ENCODE results near the gene GFOD1.

DNA sequence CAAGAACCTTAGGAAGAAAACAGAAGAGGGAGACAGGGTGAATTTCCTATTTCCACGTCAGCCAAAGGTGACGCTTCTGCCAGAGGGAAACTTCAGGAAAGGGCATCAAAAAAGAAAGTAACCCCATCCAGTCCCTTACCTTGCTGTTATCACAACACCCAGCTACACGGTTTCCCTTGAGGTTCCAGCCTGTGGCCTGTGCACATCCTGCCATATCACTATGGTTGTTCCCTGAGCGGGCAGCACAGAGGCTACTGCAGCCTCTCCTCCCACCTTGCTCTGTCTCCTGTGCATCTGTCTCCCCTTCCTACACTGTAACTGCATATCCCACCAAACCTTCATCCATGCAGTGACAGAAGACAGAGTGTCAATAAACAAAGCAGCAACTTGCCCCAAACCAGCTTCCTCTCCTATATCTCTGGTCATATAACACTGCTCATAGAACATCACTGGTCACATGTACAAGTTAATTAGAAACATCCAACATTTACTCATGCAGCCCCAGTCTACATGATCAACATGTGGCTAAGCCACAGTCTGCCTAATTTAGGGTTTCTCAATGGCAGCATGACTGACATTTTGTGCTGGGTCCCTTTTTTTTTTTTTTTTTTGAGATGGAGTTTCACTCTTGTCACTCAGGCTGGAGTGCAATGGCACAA is 54.7 kb downstream of the GFOD1 start:
- TF ChIP-seq POLR2AphosphoS5 (IDR thresholded peaks at IDR 0.05; ENCODE audit: low read depth, low read length) (no peak), TCF7L2 (IDR thresholded peaks at IDR 0.05; ENCODE audit: low read depth, low read length) (no peak), SIN3A (IDR thresholded peaks at IDR 0.05; ENCODE audit: borderline replicate concordance, insufficient read depth, low read depth, low read length) (no peak)
- TF ChIP-seq, protein P1, sequence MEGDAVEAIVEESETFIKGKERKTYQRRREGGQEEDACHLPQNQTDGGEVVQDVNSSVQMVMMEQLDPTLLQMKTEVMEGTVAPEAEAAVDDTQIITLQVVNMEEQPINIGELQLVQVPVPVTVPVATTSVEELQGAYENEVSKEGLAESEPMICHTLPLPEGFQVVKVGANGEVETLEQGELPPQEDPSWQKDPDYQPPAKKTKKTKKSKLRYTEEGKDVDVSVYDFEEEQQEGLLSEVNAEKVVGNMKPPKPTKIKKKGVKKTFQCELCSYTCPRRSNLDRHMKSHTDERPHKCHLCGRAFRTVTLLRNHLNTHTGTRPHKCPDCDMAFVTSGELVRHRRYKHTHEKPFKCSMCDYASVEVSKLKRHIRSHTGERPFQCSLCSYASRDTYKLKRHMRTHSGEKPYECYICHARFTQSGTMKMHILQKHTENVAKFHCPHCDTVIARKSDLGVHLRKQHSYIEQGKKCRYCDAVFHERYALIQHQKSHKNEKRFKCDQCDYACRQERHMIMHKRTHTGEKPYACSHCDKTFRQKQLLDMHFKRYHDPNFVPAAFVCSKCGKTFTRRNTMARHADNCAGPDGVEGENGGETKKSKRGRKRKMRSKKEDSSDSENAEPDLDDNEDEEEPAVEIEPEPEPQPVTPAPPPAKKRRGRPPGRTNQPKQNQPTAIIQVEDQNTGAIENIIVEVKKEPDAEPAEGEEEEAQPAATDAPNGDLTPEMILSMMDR (IDR thresholded peaks at IDR 0.05): no peak
- TF ChIP-seq, protein P2, sequence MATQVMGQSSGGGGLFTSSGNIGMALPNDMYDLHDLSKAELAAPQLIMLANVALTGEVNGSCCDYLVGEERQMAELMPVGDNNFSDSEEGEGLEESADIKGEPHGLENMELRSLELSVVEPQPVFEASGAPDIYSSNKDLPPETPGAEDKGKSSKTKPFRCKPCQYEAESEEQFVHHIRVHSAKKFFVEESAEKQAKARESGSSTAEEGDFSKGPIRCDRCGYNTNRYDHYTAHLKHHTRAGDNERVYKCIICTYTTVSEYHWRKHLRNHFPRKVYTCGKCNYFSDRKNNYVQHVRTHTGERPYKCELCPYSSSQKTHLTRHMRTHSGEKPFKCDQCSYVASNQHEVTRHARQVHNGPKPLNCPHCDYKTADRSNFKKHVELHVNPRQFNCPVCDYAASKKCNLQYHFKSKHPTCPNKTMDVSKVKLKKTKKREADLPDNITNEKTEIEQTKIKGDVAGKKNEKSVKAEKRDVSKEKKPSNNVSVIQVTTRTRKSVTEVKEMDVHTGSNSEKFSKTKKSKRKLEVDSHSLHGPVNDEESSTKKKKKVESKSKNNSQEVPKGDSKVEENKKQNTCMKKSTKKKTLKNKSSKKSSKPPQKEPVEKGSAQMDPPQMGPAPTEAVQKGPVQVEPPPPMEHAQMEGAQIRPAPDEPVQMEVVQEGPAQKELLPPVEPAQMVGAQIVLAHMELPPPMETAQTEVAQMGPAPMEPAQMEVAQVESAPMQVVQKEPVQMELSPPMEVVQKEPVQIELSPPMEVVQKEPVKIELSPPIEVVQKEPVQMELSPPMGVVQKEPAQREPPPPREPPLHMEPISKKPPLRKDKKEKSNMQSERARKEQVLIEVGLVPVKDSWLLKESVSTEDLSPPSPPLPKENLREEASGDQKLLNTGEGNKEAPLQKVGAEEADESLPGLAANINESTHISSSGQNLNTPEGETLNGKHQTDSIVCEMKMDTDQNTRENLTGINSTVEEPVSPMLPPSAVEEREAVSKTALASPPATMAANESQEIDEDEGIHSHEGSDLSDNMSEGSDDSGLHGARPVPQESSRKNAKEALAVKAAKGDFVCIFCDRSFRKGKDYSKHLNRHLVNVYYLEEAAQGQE (IDR thresholded peaks at IDR 0.05; ENCODE audit: insufficient read depth in 1 of 2, low read depth in 2 of 2, low read length in 1 of 2): no peak

Measured in Panc1 (cell line).